HepG2 (cell line): Measurements from ENCODE around the gene HNRNPUL2. TPM values are rescaled to one million over a fixed set of nuclear protein-coding genes. Genes with fewer than 3 reads are reported as not detected.

Experiments used
- BHLHE40 ChIP-seq: IDR thresholded peaks from 2 replicates; pipeline ENCODE4 v1.6.1; 2011; ENCODE audit warnings: low read length, improper control_type of control experiment
- EP300 ChIP-seq, 3 experiments: sonication (generic) in 1 of 3; formaldehyde crosslinking in 1 of 3; IDR thresholded peaks; 2 replicates each; pipeline versions ENCODE4 v1.5.1 to v1.6.1; 2011 to 2020; ENCODE audit warnings: low read depth in 2 of 3, low read length in 2 of 3, borderline replicate concordance in 1 of 3, improper control_type of control experiment in 1 of 3, mild to moderate bottlenecking in 1 of 3, missing genetic modification reagents in 1 of 3, moderate library complexity in 1 of 3
- MATR3 ChIP-seq: sonication (generic); formaldehyde crosslinking; IDR thresholded peaks from 2 replicates; pipeline ENCODE4 v1.4.0; 2020; ENCODE audit warnings: missing genetic modification reagents
- MXD4 ChIP-seq: IDR thresholded peaks from 2 replicates; pipeline ENCODE4 v1.6.1; 2016; ENCODE audit warnings: mild to moderate bottlenecking, missing biosample characterization, missing genetic modification reagents
- NFRKB ChIP-seq: fragments of 450-650 bp; IDR thresholded peaks from 2 replicates; pipeline ENCODE4 v1.6.1; 2017
- NR2F1 ChIP-seq, 2 experiments: fragments of 450-650 bp in 1 of 2; formaldehyde crosslinking in 1 of 2; IDR thresholded peaks; 2 replicates each; pipeline versions ENCODE4 v1.5.0 to v1.6.1; 2016 to 2020; ENCODE audit warnings: mild to moderate bottlenecking in 1 of 2, missing compliant biosample characterization in 1 of 2, missing genetic modification reagents in 1 of 2, moderate library complexity in 1 of 2
- PTBP1 ChIP-seq: fragments of 200-400 bp; formaldehyde crosslinking; IDR thresholded peaks from 2 replicates; pipeline ENCODE4 v1.6.1; 2018; ENCODE audit warnings: low read length, low read depth; ENCODE audit not compliant: poor library complexity, severe bottlenecking
- RFX5 ChIP-seq: IDR thresholded peaks from 2 replicates; pipeline ENCODE4 v1.6.1; 2011; ENCODE audit warnings: low read depth, low read length, improper control_type of control experiment
- SALL2 ChIP-seq: sonication (generic); formaldehyde crosslinking; IDR thresholded peaks from 2 replicates; pipeline ENCODE4 v1.8.1; 2023; ENCODE audit warnings: mild to moderate bottlenecking, missing genetic modification reagents, inconsistent platforms
- ZMYM3 ChIP-seq: sonication (generic); formaldehyde crosslinking; IDR thresholded peaks from 2 replicates; pipeline ENCODE4 v1.5.1; 2020; ENCODE audit warnings: mild to moderate bottlenecking, missing genetic modification reagents
- ZNF121 ChIP-seq: sonication (generic); formaldehyde crosslinking; IDR thresholded peaks from 2 replicates; pipeline ENCODE4 v1.5.0; 2020; ENCODE audit warnings: mild to moderate bottlenecking, missing genetic modification reagents
- ZNF530 ChIP-seq: sonication (generic); formaldehyde crosslinking; IDR thresholded peaks from 2 replicates; pipeline ENCODE4 v1.5.0; 2020; ENCODE audit warnings: low read depth, mild to moderate bottlenecking, missing genetic modification reagents
- ZNF678 ChIP-seq: sonication (generic); formaldehyde crosslinking; IDR thresholded peaks from 2 replicates; pipeline ENCODE4 v1.4.0; 2020; ENCODE audit warnings: mild to moderate bottlenecking, missing genetic modification reagents
- ZNF782 ChIP-seq: sonication (generic); formaldehyde crosslinking; IDR thresholded peaks from 2 replicates; pipeline ENCODE4 v1.4.0; 2020; ENCODE audit warnings: missing genetic modification reagents, mild to moderate bottlenecking, borderline replicate concordance
- polyA plus RNA-seq, 8 experiments: library from polyadenylated mRNA; depleted of rRNA in 3 of 8; stranded (reverse) in 7 of 8; unstranded in 1 of 8; fragments of >200 nt; fragmentation: Illumina TruSeq in 4 of 8; extraction: Trizol in 4 of 8; gene quantifications; 2 replicates each; pipeline versions ENCODE4 v1.2.1 to v1.2.3, GENCODE V29; 2011 to 2016; ENCODE audit warnings: low read depth in 4 of 8, missing spikeins in 1 of 8, mixed read lengths in 1 of 8; ENCODE audit not compliant: insufficient read depth in 1 of 8
- total RNA-seq, 5 experiments: library from RNA; depleted of rRNA; stranded (reverse); fragments of >200 nt; fragmentation: Illumina TruSeq; extraction: Trizol; gene quantifications; 2 replicates each; pipeline ENCODE4 v1.2.3, GENCODE V29; 2016; ENCODE audit warnings: low read depth in 1 of 5
- TF ChIP-seq, protein P1 (sequence below): sonication (generic); formaldehyde crosslinking; IDR thresholded peaks from 2 replicates; pipeline ENCODE4 v1.4.0; 2020; ENCODE audit warnings: mild to moderate bottlenecking, missing genetic modification reagents, borderline replicate concordance
- TF ChIP-seq, protein P2 (sequence below): sonication (generic); formaldehyde crosslinking; IDR thresholded peaks from 2 replicates; pipeline ENCODE4 v1.4.0; 2020; ENCODE audit warnings: missing genetic modification reagents
- TF ChIP-seq, protein P3 (sequence below): sonication (generic); formaldehyde crosslinking; IDR thresholded peaks from 2 replicates; pipeline ENCODE4 v1.4.0; 2020; ENCODE audit warnings: mild to moderate bottlenecking, missing genetic modification reagents
- TF ChIP-seq, protein P4 (sequence below): sonication (generic); formaldehyde crosslinking; IDR thresholded peaks from 2 replicates; pipeline ENCODE4 v1.4.0; 2020; ENCODE audit warnings: mild to moderate bottlenecking, missing genetic modification reagents
- TF ChIP-seq, protein P5 (sequence below): sonication (generic); formaldehyde crosslinking; IDR thresholded peaks from 2 replicates; pipeline ENCODE4 v1.4.0; 2020; ENCODE audit warnings: missing genetic modification reagents

Gene HNRNPUL2
- total and polyA plus RNA-seq, 2 of the 13 experiments (the other 11 are each of a cell fraction or from before 2014, with no cell fraction given), result 8.4 to 9.6 TPM

DNA sequence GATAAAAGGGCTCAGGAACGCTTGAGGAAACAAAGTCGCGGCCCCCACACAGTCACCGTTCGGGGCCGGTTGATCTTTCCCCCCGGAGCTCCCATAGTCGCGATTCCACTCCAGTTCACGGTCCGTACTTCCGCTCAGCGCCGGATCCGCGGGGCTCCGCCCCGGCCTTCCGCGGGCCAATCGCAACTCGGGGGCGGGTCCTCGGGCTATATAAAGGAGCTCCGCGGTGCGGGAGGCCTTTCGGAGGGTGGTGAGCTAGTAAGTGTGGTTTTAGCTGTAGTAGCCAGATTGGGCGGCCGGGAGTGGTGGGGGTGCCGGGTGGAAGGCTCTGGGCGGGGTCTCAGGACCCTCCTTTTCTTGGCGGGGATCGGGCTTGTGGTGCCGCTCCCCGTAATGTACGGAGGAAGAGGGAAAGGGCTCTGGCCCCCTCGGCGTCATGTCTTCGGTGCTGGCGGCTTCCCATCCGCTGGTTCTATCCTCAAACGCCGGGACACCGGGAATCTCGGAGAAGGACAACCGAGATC, 62.1 kb downstream of the HNRNPUL2 start, which contains the start of the genes C11orf98 and CSKMT (continued):
- TF ChIP-seq, protein P1, sequence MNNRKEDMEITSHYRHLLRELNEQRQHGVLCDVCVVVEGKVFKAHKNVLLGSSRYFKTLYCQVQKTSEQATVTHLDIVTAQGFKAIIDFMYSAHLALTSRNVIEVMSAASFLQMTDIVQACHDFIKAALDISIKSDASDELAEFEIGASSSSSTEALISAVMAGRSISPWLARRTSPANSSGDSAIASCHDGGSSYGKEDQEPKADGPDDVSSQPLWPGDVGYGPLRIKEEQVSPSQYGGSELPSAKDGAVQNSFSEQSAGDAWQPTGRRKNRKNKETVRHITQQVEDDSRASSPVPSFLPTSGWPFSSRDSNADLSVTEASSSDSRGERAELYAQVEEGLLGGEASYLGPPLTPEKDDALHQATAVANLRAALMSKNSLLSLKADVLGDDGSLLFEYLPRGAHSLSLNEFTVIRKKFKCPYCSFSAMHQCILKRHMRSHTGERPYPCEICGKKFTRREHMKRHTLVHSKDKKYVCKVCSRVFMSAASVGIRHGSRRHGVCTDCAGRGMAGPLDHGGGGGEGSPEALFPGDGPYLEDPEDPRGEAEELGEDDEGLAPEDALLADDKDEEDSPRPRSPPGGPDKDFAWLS, result no peak
- TF ChIP-seq ZNF530 (CRISPR knock-in tag) (no peak), ZMYM3 (CRISPR knock-in tag) (no peak), ZNF678 (CRISPR knock-in tag) (peak; percentile 41; the same call in 1 of the 2 replicates), BHLHE40 (no peak), MATR3 (no peak), EP300 (IDR thresholded peaks at IDR 0.05; ENCODE audit: low read depth in 2 of 2, low read length in 2 of 2) (peak in 1 of 2 experiments; percentile 11; a peak in 2 of 4 replicates), EP300 (CRISPR knock-in tag; IDR thresholded peaks at IDR 0.05; ENCODE audit: borderline replicate concordance) (peak; percentile 39; the same call in 1 of the 2 replicates), ZNF121 (0 out of 2 replicates have a peak, but pooled peaks have one; percentile 7), RFX5 (no peak), PTBP1 (peak; percentile 49), NFRKB (no peak), ZNF782 (CRISPR knock-in tag) (peak; percentile 69; the same call in 1 of the 2 replicates), MXD4 (no peak), SALL2 (0 out of 2 replicates have a peak, but pooled peaks have one; percentile 23), NR2F1 (CRISPR knock-in tag; IDR thresholded peaks at IDR 0.05) (no peak)
- TF ChIP-seq, protein P2, sequence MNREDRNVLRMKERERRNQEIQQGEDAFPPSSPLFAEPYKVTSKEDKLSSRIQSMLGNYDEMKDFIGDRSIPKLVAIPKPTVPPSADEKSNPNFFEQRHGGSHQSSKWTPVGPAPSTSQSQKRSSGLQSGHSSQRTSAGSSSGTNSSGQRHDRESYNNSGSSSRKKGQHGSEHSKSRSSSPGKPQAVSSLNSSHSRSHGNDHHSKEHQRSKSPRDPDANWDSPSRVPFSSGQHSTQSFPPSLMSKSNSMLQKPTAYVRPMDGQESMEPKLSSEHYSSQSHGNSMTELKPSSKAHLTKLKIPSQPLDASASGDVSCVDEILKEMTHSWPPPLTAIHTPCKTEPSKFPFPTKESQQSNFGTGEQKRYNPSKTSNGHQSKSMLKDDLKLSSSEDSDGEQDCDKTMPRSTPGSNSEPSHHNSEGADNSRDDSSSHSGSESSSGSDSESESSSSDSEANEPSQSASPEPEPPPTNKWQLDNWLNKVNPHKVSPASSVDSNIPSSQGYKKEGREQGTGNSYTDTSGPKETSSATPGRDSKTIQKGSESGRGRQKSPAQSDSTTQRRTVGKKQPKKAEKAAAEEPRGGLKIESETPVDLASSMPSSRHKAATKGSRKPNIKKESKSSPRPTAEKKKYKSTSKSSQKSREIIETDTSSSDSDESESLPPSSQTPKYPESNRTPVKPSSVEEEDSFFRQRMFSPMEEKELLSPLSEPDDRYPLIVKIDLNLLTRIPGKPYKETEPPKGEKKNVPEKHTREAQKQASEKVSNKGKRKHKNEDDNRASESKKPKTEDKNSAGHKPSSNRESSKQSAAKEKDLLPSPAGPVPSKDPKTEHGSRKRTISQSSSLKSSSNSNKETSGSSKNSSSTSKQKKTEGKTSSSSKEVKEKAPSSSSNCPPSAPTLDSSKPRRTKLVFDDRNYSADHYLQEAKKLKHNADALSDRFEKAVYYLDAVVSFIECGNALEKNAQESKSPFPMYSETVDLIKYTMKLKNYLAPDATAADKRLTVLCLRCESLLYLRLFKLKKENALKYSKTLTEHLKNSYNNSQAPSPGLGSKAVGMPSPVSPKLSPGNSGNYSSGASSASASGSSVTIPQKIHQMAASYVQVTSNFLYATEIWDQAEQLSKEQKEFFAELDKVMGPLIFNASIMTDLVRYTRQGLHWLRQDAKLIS (CRISPR knock-in tag), result no peak; the same call in 1 of the 2 replicates
- TF ChIP-seq, protein P3, sequence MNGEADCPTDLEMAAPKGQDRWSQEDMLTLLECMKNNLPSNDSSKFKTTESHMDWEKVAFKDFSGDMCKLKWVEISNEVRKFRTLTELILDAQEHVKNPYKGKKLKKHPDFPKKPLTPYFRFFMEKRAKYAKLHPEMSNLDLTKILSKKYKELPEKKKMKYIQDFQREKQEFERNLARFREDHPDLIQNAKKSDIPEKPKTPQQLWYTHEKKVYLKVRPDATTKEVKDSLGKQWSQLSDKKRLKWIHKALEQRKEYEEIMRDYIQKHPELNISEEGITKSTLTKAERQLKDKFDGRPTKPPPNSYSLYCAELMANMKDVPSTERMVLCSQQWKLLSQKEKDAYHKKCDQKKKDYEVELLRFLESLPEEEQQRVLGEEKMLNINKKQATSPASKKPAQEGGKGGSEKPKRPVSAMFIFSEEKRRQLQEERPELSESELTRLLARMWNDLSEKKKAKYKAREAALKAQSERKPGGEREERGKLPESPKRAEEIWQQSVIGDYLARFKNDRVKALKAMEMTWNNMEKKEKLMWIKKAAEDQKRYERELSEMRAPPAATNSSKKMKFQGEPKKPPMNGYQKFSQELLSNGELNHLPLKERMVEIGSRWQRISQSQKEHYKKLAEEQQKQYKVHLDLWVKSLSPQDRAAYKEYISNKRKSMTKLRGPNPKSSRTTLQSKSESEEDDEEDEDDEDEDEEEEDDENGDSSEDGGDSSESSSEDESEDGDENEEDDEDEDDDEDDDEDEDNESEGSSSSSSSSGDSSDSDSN (CRISPR knock-in tag), result peak; percentile 58; the same call in 1 of the 2 replicates
- TF ChIP-seq, protein P4, sequence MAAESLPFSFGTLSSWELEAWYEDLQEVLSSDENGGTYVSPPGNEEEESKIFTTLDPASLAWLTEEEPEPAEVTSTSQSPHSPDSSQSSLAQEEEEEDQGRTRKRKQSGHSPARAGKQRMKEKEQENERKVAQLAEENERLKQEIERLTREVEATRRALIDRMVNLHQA (CRISPR knock-in tag), result no peak
- TF ChIP-seq, protein P5, sequence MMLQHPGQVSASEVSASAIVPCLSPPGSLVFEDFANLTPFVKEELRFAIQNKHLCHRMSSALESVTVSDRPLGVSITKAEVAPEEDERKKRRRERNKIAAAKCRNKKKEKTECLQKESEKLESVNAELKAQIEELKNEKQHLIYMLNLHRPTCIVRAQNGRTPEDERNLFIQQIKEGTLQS, result peak; percentile 27; the same call in 1 of the 2 replicates
